MM.1S (cell line): ENCODE results near the gene TARS3.

ENCODE experiments used
- CTCF ChIP-seq: fragments of 300-600 bp; sonication (generic); IDR thresholded peaks from 2 replicates; pipeline ENCODE4 v1.5.1; 2016; ENCODE audit warnings: antibody characterized with exemption, low read length, mixed read lengths
- EZH2 ChIP-seq: fragments of 300-600 bp; sonication (generic); optimal IDR thresholded peaks from 2 replicates; pipeline ENCODE3; 2017; ENCODE audit warnings: low read depth, mild to moderate bottlenecking, antibody characterized with exemption, low read length, mixed read lengths
- EZH2phosphoT487 ChIP-seq: fragments of 300-600 bp; sonication (generic); IDR thresholded peaks from 2 replicates; pipeline ENCODE4 v1.6.1; 2018; ENCODE audit warnings: antibody characterized with exemption, low read length

DNA sequence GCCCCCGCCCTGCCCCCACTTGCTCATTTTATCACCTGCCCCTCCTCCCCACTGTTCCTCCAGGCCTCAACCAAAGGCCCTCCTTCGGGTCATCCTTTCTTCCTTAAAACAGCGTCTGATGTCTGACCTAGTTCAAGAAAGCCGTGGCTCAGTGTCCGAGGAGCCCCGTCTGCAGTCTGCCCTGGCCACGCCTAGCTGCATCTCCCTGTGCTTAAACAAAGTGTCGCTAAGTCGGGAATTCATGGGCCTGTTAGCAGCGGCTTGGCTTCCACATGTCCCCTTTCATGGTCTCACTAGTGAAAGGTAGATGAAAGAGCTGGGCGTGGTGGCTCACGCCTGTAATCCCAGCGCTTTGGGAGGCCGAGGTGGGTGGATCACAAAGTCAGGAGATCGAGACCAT, 113.3 kb downstream of the TARS3 start:
- TF ChIP-seq CTCF = no peak
- no peak for TF ChIP-seq EZH2
- no peak for TF ChIP-seq EZH2phosphoT487
